ENCODE results near the gene STX19.

DNA sequence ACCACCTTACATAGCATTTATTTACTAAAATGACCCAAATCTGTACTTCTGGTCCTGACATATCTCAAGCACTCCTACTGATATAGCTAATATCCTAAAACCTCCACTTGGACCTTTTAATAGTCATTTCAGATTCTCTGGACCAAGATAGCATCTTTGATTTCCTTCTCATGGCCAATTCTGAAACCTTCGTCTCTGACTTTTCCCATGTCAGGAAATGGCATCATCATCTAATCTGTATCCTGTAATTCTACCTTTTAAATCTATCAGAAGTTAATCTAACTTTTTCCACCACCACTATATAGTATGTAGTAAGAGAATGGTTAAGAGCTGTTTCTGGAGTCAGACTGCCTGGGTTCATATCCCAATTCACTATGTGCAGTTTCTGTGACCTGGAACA, 16.2 kb downstream of the STX19 start:
- TF ChIP-seq, protein P1, sequence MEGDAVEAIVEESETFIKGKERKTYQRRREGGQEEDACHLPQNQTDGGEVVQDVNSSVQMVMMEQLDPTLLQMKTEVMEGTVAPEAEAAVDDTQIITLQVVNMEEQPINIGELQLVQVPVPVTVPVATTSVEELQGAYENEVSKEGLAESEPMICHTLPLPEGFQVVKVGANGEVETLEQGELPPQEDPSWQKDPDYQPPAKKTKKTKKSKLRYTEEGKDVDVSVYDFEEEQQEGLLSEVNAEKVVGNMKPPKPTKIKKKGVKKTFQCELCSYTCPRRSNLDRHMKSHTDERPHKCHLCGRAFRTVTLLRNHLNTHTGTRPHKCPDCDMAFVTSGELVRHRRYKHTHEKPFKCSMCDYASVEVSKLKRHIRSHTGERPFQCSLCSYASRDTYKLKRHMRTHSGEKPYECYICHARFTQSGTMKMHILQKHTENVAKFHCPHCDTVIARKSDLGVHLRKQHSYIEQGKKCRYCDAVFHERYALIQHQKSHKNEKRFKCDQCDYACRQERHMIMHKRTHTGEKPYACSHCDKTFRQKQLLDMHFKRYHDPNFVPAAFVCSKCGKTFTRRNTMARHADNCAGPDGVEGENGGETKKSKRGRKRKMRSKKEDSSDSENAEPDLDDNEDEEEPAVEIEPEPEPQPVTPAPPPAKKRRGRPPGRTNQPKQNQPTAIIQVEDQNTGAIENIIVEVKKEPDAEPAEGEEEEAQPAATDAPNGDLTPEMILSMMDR (conservative IDR thresholded peaks at IDR 0.05 in 1 of 2, IDR thresholded peaks at IDR 0.05 in 1 of 2; ENCODE audit: low read depth in 1 of 2, low read length in 2 of 2): no peak
- no peak for TF ChIP-seq EZH2 (IDR thresholded peaks at IDR 0.05; ENCODE audit: low read length, missing control alignments)

Data from fibroblast of lung (primary cell).